Kidney capillary endothelial cell (primary cell): Measurements from ENCODE around the gene ACTN2.
A peak's percentile ranks its signal among the peaks of the same experiment; 100 is the strongest.

Experiments used
- DNase-seq: peaks from one replicate; pipeline ENCODE4 v3.0.0-alpha.2; 2018; ENCODE audit warnings: low spot score

ACTN2 gene

DNA sequence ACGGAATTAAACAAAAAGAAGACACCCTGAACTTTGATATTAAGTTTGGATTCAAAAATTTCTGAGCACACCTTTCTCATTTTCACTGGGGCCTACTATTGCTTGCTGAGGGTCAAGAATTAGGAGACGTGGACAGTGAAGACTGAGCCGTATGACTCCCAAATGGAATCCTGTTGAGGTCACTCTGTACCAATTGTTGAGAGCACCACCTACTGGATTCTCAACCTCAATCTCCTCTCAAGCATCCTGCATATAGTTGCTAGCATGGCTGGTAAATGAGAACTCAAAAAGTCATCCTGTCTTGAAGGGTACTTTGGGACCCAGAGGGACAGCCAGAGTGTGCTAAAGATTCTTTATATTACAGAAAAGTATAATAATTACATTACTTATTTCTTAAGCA is 88.6 kb downstream of the ACTN2 start:
- DNase-seq = peak; percentile 16

DNA sequence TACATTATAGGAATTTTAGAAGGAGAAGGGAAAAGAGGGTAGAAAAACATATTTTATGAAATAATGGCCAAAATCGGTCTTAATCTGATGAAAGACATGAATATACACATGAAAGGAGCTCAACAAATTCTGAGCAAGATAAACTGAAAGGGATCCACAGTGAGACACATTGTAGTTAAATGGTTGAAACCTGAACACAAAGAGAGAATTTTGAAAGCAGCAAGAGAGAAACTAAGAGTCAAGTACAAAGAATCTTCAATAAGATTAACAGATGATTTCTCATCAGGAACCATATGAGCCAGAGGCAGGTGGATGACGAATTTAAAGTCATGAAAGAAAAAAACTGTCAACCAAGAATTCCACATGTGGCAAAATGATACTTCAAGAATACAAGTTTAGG is 93.0 kb downstream of the ACTN2 start:
- DNase-seq = no peak

DNA sequence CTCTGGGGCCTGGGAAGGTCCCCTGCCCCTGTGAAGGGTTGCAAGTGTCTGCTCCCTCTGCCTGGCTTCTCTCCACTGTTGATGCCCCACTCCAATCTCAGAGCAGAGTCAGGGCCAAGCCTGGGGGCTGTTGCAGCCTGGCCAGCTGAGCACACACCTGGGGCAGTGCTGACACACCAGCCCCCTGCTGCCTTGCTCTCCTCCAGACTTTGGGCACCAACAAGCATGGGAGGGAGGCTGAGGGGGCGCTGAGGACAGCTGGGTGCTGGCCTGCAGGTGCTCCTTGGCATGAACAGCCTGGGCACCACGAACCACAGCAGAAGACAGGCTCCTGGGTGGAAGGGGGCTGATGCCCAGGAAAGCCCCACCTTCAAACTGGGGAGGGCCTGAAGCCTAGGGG is 99.2 kb downstream of the ACTN2 start:
- DNase-seq = no peak

DNA sequence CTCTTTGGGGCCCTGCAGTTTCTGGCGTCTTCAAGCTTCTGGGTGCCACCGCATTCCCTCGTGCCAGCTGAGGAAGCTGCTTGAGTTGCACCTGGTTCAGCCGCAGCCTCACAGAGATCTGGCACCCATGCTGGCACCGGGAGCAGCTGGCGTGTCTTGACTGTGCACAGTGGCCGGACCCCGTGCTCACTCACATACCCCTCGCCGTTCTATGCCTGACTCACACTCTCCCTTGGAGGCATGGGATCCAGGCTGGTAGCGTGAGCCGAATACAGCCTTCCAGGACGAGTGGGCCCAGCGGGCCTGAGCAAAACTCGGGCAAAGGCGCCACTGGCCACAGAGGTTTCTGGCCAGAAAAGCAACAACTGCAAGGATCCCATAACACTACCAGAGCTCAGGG is 100.2 kb downstream of the ACTN2 start:
- no peak for DNase-seq

DNA sequence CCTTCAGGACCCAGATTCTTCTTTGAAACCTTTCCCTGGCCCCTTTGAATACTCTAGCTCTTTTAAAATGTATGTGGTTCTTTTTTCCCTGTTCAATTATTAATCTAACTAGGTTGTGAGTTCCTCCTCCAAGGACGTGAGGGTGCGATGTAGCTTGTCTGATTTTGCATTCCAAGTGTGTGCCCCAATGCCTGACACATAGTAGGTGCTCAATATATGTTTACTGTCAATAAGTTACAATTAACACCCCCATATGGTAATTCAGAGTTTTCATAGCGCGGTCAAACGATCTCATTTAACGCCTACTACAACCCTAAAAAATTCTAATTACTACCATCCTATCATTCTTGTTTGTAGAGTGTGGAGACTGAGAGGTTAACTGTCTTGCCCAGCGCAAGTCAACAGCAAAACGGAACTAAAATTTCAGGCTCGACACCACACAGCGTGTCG is 108.3 kb downstream of the ACTN2 start:
- no peak for DNase-seq

DNA sequence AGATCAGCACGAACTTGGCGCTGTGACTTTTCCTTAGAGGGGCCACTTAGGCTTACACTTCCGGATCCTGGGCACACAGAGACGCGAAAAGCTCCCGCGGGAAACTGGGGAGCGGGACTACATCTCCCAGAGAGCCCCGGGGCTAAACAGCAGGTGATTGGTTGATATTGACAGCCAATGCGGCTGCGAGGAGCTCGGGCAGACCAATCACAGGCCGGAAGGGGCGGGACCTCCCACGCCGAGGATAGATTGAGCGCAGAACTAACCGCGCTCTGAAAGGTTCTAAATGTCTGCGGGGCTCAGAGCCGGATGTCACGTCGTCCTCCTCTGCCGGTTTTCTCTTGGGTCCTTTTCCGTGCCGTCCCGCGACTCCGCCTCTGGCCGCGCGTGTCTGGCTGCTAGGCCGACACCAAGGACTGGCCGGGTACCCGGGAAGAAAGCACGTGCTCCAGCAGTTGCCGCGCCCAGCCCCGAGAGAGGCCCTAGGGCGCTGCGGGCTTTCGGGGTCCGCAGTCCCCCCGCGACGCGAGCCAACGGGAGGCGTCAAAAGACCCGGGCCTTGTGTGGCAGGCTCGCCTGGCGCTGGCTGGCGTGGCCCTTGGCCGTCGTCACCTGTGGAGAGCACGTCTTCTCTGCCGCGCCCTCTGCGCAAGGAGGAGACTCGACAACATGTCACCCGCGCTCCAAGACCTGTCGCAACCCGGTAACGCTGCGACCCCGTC is 108.9 kb downstream of the ACTN2 start, which contains the start of gene MTR:
TSS of gene MTR (plus strand) at position 258 of the 722 bp plus-strand sequence. CDS start at position 670, 412 bp downstream.
- peak; percentile 96 for DNase-seq

DNA sequence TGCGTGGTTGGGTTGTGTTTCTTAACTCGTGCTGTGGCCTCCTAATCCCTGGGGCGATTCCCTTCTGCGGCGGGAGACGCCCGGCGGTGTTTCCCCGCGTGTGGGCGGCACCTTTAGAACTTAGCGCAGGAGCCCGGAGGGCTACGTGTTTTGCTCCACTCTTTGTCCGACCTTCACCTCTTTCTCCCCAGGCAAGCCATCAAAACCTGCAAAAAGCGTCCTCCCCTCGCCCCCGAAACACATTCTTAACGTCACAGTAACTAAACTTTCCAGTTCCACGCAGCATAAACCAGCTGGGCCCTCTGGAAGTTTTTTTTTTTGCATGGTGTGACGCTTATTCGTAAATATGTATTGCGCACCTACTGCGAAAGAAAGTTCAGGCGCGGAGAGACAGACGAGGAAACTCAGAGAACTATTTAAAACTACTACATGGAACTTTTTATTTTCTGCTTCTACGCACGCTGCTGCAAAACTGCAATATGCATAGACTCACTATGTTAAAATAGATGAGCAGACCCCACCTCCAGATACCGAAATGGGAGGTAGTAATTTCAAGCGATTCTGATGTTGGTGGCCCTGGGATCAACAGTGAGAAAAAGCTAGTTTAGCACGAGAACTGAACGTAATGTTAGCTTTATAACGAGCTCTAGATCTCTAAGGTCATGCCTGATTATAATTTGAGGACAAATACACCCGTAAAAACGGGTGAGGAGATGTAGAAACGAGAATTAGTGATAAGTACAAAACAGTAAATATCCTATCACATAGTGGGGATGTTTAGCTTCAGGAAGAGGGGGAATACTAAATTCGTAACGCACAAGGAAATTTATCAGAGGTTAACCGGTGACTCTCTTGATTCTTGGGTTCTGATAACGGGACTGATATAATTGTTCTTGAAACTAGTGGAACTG is 109.7 kb downstream of the ACTN2 start:
- DNase-seq = peak; percentile 26

DNA sequence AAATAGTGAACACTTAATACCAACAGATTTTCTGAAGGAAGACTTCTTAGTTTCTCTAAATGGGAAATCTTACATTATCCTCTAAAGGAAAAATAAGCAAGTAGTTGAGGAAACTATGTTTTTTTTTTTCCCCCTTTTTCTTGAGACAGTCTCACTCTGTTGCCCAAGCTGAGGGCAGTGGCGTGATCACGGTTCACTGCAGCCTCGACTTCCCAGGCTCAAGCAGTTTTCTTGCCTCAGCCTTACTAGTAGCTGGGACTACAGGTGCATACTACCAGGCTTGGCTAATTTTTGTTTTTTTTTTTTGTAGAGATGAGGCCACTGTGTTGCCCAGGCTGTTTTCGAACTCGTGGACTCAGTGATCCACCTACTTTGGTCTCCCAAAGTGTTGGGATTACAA is 112.7 kb downstream of the ACTN2 start:
- DNase-seq = no peak

DNA sequence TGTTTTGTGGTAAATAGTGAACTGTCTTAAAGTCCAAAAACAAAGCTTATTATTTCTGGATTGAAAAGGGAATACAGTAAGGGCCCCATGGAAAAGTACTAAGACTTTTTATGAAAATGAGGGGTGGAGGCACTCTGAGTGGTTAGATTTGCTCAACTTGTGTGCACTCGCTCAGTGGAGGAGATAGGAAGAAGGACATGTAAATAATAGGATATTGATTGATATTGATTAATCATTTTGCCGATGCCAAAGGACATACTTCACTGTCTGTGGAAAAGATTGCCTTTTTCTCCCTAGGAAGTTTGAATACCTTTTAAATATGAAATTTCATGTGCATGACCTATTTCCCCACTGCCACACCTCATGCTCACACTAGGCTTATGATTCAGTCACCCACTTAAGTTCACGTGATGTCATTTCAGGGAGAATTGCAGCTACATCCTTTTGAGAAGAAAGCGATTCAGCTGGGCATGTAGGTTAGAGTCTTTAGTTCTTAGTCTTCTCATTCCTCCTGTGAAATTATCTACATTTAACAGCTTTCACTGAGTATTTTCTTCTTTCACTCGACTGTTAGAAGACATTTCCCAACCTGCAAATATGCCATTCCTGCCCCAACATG is 113.8 kb downstream of the ACTN2 start:
- DNase-seq = no peak

DNA sequence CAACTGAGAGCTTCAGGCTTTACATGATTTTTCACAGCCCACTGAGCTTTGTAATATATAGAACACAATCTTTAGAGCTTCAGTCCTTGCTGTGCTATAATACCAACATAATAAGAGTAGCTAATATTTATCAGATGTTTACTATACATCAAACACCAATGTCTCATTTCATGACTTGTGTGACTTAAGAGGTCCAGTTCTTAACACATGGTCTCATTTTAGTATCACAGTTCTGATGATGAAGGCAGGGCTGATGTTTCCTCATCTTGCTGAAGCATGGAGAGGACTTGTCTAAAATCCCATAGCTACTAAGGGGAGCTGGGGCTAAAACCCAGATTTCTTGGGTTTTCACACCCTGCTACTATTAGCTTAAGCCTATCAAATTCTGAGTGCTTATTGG is 114.3 kb downstream of the ACTN2 start:
- DNase-seq = no peak

DNA sequence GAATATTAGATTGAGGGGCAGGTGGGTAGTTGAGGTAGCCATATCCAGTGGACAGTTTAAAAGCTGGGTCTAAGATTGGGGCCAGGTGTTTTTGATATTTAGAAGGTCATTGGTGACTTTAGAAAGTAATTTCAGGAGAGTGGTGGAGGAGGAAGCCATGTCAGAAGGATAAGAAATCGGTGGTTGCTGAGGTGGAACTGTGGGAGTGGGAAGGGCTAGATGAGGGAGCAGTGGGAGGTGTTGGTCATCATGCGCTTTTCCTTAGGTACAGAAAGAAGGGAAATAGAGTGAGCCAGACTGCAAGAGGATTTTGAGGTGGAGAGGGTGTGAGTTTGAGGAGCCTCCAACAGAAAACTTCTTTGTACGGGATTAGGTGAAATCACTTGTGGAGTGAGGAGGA is 116.0 kb downstream of the ACTN2 start:
- no peak for DNase-seq

DNA sequence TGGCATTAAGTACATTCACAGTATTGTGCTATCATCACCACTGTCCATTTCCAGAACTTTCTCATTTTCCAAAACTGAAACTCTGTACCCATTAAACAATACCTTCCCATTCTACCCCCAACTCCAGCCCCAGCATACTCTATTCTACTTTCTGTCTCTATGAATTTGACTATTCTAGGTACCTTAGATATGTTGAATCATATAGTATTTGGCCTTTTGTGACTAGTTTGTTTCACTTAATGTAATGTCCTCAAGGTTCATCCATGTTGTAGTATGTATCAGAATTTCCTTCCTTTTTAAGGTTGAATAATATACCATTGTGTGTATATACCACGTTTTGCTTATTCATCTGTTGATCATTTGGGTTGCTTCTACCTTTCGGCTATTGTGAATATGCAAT is 120.3 kb downstream of the ACTN2 start:
- DNase-seq = no peak

DNA sequence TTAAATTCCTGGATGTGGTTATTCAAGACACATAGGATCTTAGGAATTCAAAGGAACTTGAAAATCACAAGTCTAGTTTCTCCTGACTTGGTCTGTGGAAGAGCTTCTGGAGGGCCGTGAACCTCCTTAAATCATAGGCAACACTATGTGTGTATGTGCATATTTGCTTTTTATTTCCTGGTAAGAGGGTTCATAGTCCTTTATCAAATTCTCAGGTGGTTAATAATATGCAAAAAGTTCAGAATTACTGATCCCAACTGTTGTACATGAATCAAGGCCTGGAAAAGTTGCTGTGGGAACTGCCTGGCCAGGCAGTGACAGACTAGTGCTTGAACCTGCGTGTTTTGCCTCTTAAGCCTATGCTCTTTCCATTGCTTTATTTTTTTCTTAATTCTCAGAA is 121.7 kb downstream of the ACTN2 start:
- no peak for DNase-seq

DNA sequence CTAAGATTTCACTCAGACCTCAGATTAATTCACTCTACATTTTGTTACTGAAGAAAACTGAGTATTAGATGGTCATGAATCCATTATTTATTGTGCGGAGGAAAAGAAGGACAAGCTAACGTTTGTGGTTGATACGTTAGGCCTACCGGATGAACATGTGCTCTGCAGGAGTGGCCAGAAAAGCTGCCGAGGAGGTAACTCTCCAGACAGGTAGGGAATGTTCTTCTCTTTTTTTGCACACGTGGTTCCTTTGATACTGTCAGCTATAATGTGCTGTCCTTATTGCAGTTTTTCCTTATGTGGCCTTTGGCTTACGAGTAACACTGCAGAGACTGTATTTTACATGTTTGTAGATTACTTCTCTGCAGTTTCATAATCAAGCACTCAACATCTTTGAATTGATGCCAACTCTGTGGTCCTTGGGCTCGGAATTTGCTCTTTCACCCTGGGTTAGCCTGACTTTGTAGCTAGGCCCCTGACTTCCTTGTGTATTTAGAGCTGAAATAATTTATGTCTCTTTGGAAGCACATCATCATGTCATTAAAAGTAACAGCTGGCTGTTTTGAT is 122.3 kb downstream of the ACTN2 start:
- DNase-seq = no peak

DNA sequence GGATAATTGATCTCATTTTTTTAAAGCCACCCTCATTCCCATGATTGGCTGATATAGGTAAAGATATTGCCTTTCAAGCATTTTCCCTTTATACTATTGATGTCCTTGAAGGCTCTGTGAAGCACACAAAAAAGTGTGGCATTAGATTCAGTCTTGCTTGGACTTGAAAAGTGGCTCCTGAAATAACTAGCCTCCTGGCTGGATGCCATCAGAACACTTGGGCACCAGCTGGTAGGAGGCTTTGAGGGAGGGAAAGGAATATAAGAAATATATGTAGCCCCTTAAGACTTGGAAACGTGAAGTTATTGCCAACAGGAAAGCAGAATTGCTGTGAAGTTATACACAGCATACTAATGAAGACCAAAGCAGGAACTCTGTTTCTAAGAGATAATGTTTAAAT is 122.8 kb downstream of the ACTN2 start:
- no peak for DNase-seq

DNA sequence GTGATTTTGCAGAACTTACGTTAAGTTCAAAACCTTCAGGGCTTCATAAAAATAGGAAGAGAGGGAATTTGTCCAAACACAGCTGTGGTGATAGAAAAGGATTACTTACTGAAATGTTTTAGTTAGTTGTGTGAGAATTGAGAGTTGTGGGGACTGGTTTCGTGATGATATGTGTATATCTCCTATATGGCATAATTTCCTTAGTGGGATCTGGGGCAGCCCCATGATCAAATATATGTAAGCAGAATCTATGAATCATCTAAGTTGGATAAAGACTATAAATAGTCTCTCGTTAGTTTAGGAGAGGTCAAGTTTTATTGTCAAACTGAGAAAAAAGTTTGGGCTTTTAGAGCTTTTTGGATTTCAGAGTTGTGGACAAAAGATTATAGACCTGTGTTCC is 123.7 kb downstream of the ACTN2 start:
- DNase-seq = no peak

DNA sequence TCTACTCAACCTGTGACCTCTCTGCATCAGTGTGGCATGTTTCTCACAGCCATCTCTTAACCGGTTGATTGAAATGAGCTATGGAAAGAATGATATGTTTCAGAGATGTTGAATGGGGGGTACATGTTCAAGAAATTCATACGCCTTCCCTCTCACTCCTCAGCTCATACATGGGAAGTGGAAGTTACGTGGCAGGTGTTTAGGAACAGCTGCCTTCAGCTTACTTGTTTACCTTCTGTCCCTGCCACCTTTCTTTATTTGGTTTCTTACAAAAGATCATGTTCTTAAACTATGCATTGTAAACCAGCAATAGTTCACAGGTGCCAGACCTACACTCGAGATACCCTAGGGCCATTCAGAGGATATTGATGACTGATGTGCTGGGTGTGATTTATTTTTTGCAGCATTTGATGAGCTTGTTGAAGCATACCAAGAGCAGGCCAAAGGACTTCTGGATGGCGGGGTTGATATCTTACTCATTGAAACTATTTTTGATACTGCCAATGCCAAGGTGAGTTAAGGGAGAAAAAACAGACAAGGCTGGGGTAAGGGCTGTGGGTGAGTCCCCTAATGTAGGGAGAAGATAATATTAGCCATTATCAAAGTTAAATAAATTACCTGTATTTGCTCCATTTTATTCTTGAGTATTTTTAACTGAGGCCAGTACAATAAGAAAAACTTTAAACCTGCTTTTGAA is 126.2 kb downstream of the ACTN2 start:
- DNase-seq = no peak
